GM12874 (cell line): ENCODE results near the gene PRKN.

ENCODE experiments used
- CTCF ChIP-seq: IDR thresholded peaks from 2 replicates; pipeline ENCODE4 v1.5.1; 2011; ENCODE audit warnings: low read depth, mild to moderate bottlenecking, control low read depth, low read length, moderate library complexity; ENCODE audit not compliant: insufficient read depth

Gene PRKN

GRCh38 chr6:161711515-161711914 is 1016.1 kb downstream of the PRKN start:
- no peak for TF ChIP-seq CTCF

- no peak for TF ChIP-seq CTCF
These were observed 1016.9 kb downstream of the PRKN start for GRCh38 chr6:161710698-161711097.

- no peak for TF ChIP-seq CTCF
These were observed 1026.5 kb downstream of the PRKN start for GRCh38 chr6:161701056-161701455.

- TF ChIP-seq CTCF: no peak
These were observed 1030.8 kb downstream of the PRKN start for GRCh38 chr6:161696801-161697200.

GRCh38 chr6:161694995-161695394 is 1032.6 kb downstream of the PRKN start:
- TF ChIP-seq CTCF: no peak

GRCh38 chr6:161686655-161687054 is 1040.9 kb downstream of the PRKN start:
- TF ChIP-seq CTCF: no peak

- TF ChIP-seq CTCF: no peak
These were observed 1042.7 kb downstream of the PRKN start for GRCh38 chr6:161684731-161685475.
